ENCODE measurements around the gene LAP3.

DNA sequence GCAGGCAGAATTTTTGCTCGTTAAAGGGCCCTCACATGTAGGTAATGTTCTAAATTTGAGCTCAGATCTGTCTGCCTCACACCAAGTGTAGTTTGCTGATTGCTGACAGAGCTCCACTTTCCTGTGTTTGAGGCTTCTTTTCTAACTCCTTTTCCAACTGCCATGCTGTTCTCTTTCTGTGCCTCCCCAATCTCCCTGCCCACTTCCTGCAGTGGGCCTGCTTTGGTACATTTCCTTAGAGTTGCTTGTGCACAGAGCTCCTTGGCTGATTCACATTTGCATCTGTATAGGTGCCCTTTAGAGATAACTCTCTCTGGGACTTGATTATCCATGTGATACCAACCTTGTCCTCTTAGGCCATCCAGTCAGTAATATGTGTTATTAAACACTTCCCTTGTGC, 41.9 kb downstream of the LAP3 start:
- TF ChIP-seq SIN3A (IDR thresholded peaks at IDR 0.05; ENCODE audit: borderline replicate concordance, insufficient read depth, low read length) (no peak), POLR2AphosphoS5 (IDR thresholded peaks at IDR 0.05; ENCODE audit: low read depth, low read length) (no peak), TAF1 (IDR thresholded peaks at IDR 0.05; ENCODE audit: borderline replicate concordance, insufficient read depth, low read length) (no peak)

Data from PFSK-1 (cell line).